K562 (cell line): ENCODE measurements around the gene HYAL3. TPM values are rescaled to one million over a fixed set of nuclear protein-coding genes. Genes with fewer than 3 reads are reported as not detected.

Experiments used
- ATAC-seq: fragments of 200-7000 bp; cut with Tn5 transposase; 3 replicates; pipeline ENCODE4 v1.9.1; 2020; ENCODE audit warnings: moderate library complexity
- BruUV-seq: library from RNA; stranded (reverse); fragments of 400-500 nt; replicated peaks from 2 replicates; lab custom pipeline; 2021; lab: Mats Ljungman, UMichigan
- CTCF ChIA-PET: fragments of 300-600 bp; formaldehyde crosslinking; extraction: SDS; loops from one replicate; lab custom pipeline; 2021; ENCODE audit warnings: low intra/inter-chr PET ratio; lab: Yijun Ruan, JAX
- POLR2A ChIA-PET: fragments of 300-600, 350-650 bp; sonication (Branson Sonifier 250); formaldehyde crosslinking; extraction: SDS; loops from one replicate; lab custom pipeline; 2021; ENCODE audit warnings: antibody characterized with exemption, inconsistent platforms; lab: Yijun Ruan, JAX
- DNase-seq, 4 experiments: peaks; one replicate each; pipeline versions ENCODE4 v3.0.0 to v3.0.0-alpha.2; 2011 to 2018; ENCODE audit warnings: low spot score in 3 of 4, mixed read lengths in 3 of 4; ENCODE audit errors: extremely low read depth in 1 of 4
- FAIRE-seq: peaks from 2 replicates; lab custom pipeline; 2011; peaks lifted over from hg19 to GRCh38; lab: Jason Lieb, UNC
- H2AFZ ChIP-seq: 2 replicates; pipeline ENCODE4 v1.6.0; 2011; ENCODE audit warnings: low read depth, low read length, control low read depth, inconsistent platforms
- H3K27ac ChIP-seq: fragments of 200-600 bp; 3 replicates; pipeline ENCODE4 v1.8.0; 2011; ENCODE audit warnings: low read depth, mild to moderate bottlenecking, control low read depth, inconsistent platforms, low read length, moderate library complexity, mixed read lengths; ENCODE audit errors: extremely low read depth
- H3K27me3 ChIP-seq, 2 experiments: fragments of 300-600 bp in 1 of 2; 2 replicates in 1 of 2; 3 replicates in 1 of 2; pipeline versions ENCODE4 v1.6.0 to v1.8.0; 2011; ENCODE audit warnings: inconsistent platforms in 2 of 2, low read length in 2 of 2, mild to moderate bottlenecking in 1 of 2, mixed read lengths in 1 of 2, moderate library complexity in 1 of 2; ENCODE audit not compliant: control insufficient read depth in 2 of 2, insufficient read depth in 2 of 2
- H3K36me3 ChIP-seq: fragments of 300-600 bp; 3 replicates; pipeline ENCODE4 v1.8.0; 2011; ENCODE audit warnings: mild to moderate bottlenecking, low read length, inconsistent platforms; ENCODE audit not compliant: control insufficient read depth, insufficient read depth
- H3K4me1 ChIP-seq, 2 experiments: fragments of 200-600 bp in 1 of 2; replicated peaks in 1 of 2; 2 replicates in 1 of 2; 3 replicates in 1 of 2; pipeline versions ENCODE4 v1.5.1 to v1.8.0; 2011; ENCODE audit warnings: inconsistent platforms in 2 of 2, low read length in 2 of 2, mild to moderate bottlenecking in 1 of 2, mixed read lengths in 1 of 2, moderate library complexity in 1 of 2; ENCODE audit not compliant: control insufficient read depth in 2 of 2, insufficient read depth in 2 of 2
- H3K4me2 ChIP-seq: 2 replicates; pipeline ENCODE4 v1.6.1; 2011; ENCODE audit warnings: low read length, control low read depth, inconsistent platforms, mixed read lengths; ENCODE audit not compliant: insufficient read depth
- H3K4me3 ChIP-seq: fragments of 200-600 bp; sonication (generic), shearing (Covaris generic); 2 replicates; pipeline ENCODE4 v1.5.1; 2016; ENCODE audit warnings: control low read depth, inconsistent platforms
- H3K79me2 ChIP-seq: fragments of 200-600 bp; 3 replicates; pipeline ENCODE4 v1.8.0; 2011; ENCODE audit warnings: low read length, inconsistent platforms; ENCODE audit not compliant: control insufficient read depth, insufficient read depth
- H3K9ac ChIP-seq, 2 experiments: 2 replicates each; pipeline versions ENCODE4 v1.6.0 to v1.6.1; 2011; ENCODE audit warnings: low read depth in 2 of 2, low read length in 2 of 2, control low read depth in 1 of 2, inconsistent platforms in 1 of 2, mild to moderate bottlenecking in 1 of 2, mixed read lengths in 1 of 2; ENCODE audit not compliant: insufficient read depth in 1 of 2
- H3K9me1 ChIP-seq: one replicate; pipeline ENCODE4 v1.6.0; 2011; ENCODE audit warnings: inconsistent platforms, mild to moderate bottlenecking, low read length, moderate library complexity; ENCODE audit not compliant: control insufficient read depth, insufficient read depth
- H3K9me3 ChIP-seq: replicated peaks from 2 replicates; pipeline ENCODE4 v1.5.1; 2011; ENCODE audit warnings: low read depth, low read length, inconsistent platforms; ENCODE audit not compliant: control insufficient read depth, insufficient read depth
- H4K20me1 ChIP-seq: replicated peaks from 2 replicates; pipeline ENCODE4 v1.6.1; 2011; ENCODE audit warnings: low read length, inconsistent platforms, mixed read lengths; ENCODE audit not compliant: control insufficient read depth, insufficient read depth
- ETV6 ChIP-seq, 3 experiments: fragments of 150-350 bp in 1 of 3; sonication (generic) in 1 of 3; formaldehyde crosslinking in 1 of 3; IDR thresholded peaks; 2 replicates each; pipeline versions ENCODE4 v1.6.1 to v1.8.0; 2014 to 2022; ENCODE audit warnings: borderline replicate concordance in 2 of 3, low read depth in 2 of 3, antibody characterized with exemption in 1 of 3, low read length in 1 of 3, mild to moderate bottlenecking in 1 of 3, missing genetic modification reagents in 1 of 3
- HDAC8 ChIP-seq: fragments of 450-650 bp; IDR thresholded peaks from 2 replicates; pipeline ENCODE4 v1.6.1; 2016; ENCODE audit warnings: mild to moderate bottlenecking, missing genetic modification characterization, moderate library complexity, missing compliant biosample characterization
- MTA3 ChIP-seq: fragments of 450-650 bp; formaldehyde crosslinking; IDR thresholded peaks from 2 replicates; pipeline ENCODE4 v1.6.1; 2017; ENCODE audit warnings: mild to moderate bottlenecking, borderline replicate concordance
- ZBTB7A ChIP-seq: IDR thresholded peaks from 2 replicates; pipeline ENCODE4 v1.6.1; 2011; ENCODE audit warnings: low read depth, mild to moderate bottlenecking, low read length, moderate library complexity, borderline replicate concordance; ENCODE audit not compliant: control insufficient read depth
- WGBS: fragments of 100-300 bp; shearing (Covaris generic); methylation state at CpG from one replicate; pipeline ENCODE4 v1.1.6; 2016; ENCODE audit warnings: low coverage, mixed read lengths; ENCODE audit not compliant: insufficient coverage; ENCODE audit errors: missing lambda C conversion rate; 5-methylcytosine and 5-hydroxymethylcytosine counted together
- in situ Hi-C: fragments of 300-500 bp; cut with MboI; formaldehyde crosslinking; loops from 4 replicates; pipeline ENCODE4 v1.15.0; 2018; ENCODE audit warnings: inconsistent platforms, mixed read lengths
- intact Hi-C: fragments of 100-400 bp; cut with micrococcal nuclease; formaldehyde crosslinking; loops from 2 replicates; pipeline ENCODE4 v1.14.2; 2022
- polyA plus RNA-seq, 8 experiments: library from polyadenylated mRNA; depleted of rRNA in 4 of 8; stranded (reverse) in 5 of 8; unstranded in 3 of 8; fragments of >200 nt; fragmentation: Nextera tagmentation in 2 of 8; fragmentation: Illumina TruSeq in 1 of 8; extraction: Ambion mirVana in 2 of 8; extraction: Trizol in 1 of 8; gene quantifications; 2 replicates each; pipeline versions ENCODE4 v1.2.1 to v1.2.3, GENCODE V29; 2011 to 2014; ENCODE audit warnings: inconsistent platforms in 1 of 8, missing spikeins in 1 of 8
- total RNA-seq, 7 experiments: library from RNA; depleted of rRNA in 6 of 7; stranded (reverse); fragments of >200 nt in 6 of 7; fragmentation: Illumina TruSeq in 2 of 7; extraction: Trizol in 2 of 7; gene quantifications; 2 replicates each; pipeline versions ENCODE4 v1.2.1 to v1.2.3, GENCODE V29; 2011 to 2021; ENCODE audit warnings: low replicate concordance in 1 of 7
- TF ChIP-seq, protein P1 (sequence below): IDR thresholded peaks from 2 replicates; pipeline ENCODE4 v1.6.1; 2011; ENCODE audit not compliant: insufficient read length; ENCODE audit errors: extremely low read depth
- TF ChIP-seq, protein P2 (sequence below): sonication (generic); formaldehyde crosslinking; IDR thresholded peaks from 2 replicates; pipeline ENCODE4 v1.8.0; 2022; ENCODE audit warnings: mild to moderate bottlenecking, missing genetic modification reagents
- TF ChIP-seq, protein P3 (sequence below): sonication (generic); formaldehyde crosslinking; IDR thresholded peaks from 2 replicates; pipeline ENCODE4 v1.8.0; 2022; ENCODE audit warnings: missing genetic modification reagents, mild to moderate bottlenecking, moderate library complexity, borderline replicate concordance
- TF ChIP-seq, protein P4 (sequence below), 3 experiments: IDR thresholded peaks in 2 of 3; conservative IDR thresholded peaks in 1 of 3; 2 replicates each; pipeline ENCODE4 v1.5.1; 2011 to 2012; ENCODE audit warnings: low read length in 3 of 3, mild to moderate bottlenecking in 3 of 3, control low read depth in 2 of 3, improper control_type of control experiment in 1 of 3, inconsistent platforms in 1 of 3, low read depth in 1 of 3, mixed read lengths in 1 of 3, moderate library complexity in 1 of 3; ENCODE audit not compliant: insufficient read depth in 2 of 3
- TF ChIP-seq, protein P5 (sequence below): IDR thresholded peaks from 2 replicates; pipeline ENCODE4 v1.6.1; 2014; ENCODE audit warnings: antibody characterized with exemption
- TF ChIP-seq, protein P6 (sequence below): fragments of 200-800 bp; sonication (Bioruptor generic); IDR thresholded peaks from 2 replicates; pipeline ENCODE4 v1.6.1; 2017; ENCODE audit warnings: missing genetic modification characterization, missing compliant biosample characterization

HYAL3 gene
- total and polyA plus RNA-seq, 9 of the 15 experiments (the other 6 are each of a cell fraction or from before 2014, with no cell fraction given), result 0.38 to 9.1 (median 6.8) TPM

DNA sequence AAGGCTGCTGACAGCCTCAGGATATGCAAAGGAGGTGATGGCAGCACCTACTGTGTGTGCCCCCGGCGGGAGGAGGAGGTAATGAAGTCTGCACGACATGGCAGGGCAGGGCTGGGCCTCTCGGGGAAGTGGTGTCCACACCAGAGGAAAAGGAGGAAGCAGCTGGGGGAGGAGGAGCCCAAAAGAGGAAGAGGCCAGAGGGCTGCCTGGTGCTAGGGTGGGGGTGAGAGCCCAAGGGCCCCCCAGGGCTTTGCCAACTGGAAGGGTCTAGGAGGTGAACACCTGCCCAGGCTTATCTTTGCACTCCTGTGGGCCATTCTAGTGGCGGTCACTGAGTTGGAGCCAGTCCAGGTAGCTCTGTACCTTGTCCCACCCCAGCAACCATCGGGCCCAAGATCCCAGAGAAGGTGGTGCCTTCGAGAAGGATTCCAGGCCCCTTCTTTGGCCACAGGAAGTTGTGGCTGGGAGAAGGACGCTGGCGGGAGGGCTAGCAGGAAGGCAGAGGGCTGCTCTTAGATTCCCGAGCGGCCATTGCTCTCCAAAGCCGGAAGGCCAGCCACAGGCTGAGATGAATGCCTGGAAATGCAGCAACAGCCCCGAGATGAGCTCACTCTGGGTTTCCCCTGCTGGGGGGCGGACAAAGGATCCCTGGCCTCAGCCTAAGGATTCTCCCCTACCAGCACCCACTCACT is 56.2 kb downstream of the HYAL3 start:
- H4K20me1 ChIP-seq, result no peaks in the 10 kb centered on the region
- peaks cover 47 to 60% of the 10 kb centered on the region in 2 experiments for H3K4me1 ChIP-seq
- no peaks in the 10 kb centered on the region for H3K9me1 ChIP-seq
- DNase-seq, result peak in 1 of 4 experiments; percentile 50
- in situ Hi-C loops, result no loop called here
- H3K79me2 ChIP-seq, result peaks cover 40% of the 10 kb centered on the region
- CTCF ChIA-PET, result no interaction called here
- WGBS, result 51% methylated on average over 12 of the region's 14 CpGs
- intact Hi-C loops, result no loop called here
- peak overlapping the region; percentile 43 for H3K4me2 ChIP-seq
- no TSS peak for BruUV-seq
- H3K9me3 ChIP-seq, result no peaks in the 10 kb centered on the region
- H3K36me3 ChIP-seq, result peaks cover 7% of the 10 kb centered on the region; the same call in 1 of the 3 replicates
- H2AFZ ChIP-seq, result 0 out of 2 replicates have a peak overlapping the region, but pooled peaks have one; percentile 23
- peak overlapping the region; percentile 56 for H3K27ac ChIP-seq
- peak overlapping the region in 1 of 2 experiments; percentile 38; a peak in 2 of 4 replicates for H3K9ac ChIP-seq
- H3K4me3 ChIP-seq, result no peak overlapping the region
- POLR2A ChIA-PET, result interaction anchor here (0.6 to 1.1 kb wide), 3 partner anchors 29 to 457 kb away, joined by 3 to 4 read pairs (median 3); partner anchors contain the start of genes IP6K1 and LSMEM2
- no peaks in the 10 kb centered on the region for H3K27me3 ChIP-seq
- no peak for FAIRE-seq
- ATAC-seq, result peak; percentile 23
- TF ChIP-seq, protein P1, sequence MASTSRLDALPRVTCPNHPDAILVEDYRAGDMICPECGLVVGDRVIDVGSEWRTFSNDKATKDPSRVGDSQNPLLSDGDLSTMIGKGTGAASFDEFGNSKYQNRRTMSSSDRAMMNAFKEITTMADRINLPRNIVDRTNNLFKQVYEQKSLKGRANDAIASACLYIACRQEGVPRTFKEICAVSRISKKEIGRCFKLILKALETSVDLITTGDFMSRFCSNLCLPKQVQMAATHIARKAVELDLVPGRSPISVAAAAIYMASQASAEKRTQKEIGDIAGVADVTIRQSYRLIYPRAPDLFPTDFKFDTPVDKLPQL, result no peak
- TF ChIP-seq, protein P2, sequence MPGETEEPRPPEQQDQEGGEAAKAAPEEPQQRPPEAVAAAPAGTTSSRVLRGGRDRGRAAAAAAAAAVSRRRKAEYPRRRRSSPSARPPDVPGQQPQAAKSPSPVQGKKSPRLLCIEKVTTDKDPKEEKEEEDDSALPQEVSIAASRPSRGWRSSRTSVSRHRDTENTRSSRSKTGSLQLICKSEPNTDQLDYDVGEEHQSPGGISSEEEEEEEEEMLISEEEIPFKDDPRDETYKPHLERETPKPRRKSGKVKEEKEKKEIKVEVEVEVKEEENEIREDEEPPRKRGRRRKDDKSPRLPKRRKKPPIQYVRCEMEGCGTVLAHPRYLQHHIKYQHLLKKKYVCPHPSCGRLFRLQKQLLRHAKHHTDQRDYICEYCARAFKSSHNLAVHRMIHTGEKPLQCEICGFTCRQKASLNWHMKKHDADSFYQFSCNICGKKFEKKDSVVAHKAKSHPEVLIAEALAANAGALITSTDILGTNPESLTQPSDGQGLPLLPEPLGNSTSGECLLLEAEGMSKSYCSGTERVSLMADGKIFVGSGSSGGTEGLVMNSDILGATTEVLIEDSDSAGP (CRISPR knock-in tag), result no peak
- no peak for TF ChIP-seq ZBTB7A
- TF ChIP-seq HDAC8 (tag), result no peak
- TF ChIP-seq MTA3, result no peak
- TF ChIP-seq, protein P3, sequence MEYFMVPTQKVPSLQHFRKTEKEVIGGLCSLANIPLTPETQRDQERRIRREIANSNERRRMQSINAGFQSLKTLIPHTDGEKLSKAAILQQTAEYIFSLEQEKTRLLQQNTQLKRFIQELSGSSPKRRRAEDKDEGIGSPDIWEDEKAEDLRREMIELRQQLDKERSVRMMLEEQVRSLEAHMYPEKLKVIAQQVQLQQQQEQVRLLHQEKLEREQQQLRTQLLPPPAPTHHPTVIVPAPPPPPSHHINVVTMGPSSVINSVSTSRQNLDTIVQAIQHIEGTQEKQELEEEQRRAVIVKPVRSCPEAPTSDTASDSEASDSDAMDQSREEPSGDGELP (CRISPR knock-in tag), result peak; percentile 78; the same call in 1 of the 2 replicates
- TF ChIP-seq, protein P4, sequence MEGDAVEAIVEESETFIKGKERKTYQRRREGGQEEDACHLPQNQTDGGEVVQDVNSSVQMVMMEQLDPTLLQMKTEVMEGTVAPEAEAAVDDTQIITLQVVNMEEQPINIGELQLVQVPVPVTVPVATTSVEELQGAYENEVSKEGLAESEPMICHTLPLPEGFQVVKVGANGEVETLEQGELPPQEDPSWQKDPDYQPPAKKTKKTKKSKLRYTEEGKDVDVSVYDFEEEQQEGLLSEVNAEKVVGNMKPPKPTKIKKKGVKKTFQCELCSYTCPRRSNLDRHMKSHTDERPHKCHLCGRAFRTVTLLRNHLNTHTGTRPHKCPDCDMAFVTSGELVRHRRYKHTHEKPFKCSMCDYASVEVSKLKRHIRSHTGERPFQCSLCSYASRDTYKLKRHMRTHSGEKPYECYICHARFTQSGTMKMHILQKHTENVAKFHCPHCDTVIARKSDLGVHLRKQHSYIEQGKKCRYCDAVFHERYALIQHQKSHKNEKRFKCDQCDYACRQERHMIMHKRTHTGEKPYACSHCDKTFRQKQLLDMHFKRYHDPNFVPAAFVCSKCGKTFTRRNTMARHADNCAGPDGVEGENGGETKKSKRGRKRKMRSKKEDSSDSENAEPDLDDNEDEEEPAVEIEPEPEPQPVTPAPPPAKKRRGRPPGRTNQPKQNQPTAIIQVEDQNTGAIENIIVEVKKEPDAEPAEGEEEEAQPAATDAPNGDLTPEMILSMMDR (IDR thresholded peaks at IDR 0.05 in 2 of 3, conservative IDR thresholded peaks at IDR 0.05 in 1 of 3; ENCODE audit: insufficient read depth in 2 of 3, low read depth in 1 of 3, low read length in 3 of 3), result 0 out of 6 replicates have a peak, but pooled peaks of 1 of the 3 experiments have one; percentile 10
- TF ChIP-seq, protein P5, sequence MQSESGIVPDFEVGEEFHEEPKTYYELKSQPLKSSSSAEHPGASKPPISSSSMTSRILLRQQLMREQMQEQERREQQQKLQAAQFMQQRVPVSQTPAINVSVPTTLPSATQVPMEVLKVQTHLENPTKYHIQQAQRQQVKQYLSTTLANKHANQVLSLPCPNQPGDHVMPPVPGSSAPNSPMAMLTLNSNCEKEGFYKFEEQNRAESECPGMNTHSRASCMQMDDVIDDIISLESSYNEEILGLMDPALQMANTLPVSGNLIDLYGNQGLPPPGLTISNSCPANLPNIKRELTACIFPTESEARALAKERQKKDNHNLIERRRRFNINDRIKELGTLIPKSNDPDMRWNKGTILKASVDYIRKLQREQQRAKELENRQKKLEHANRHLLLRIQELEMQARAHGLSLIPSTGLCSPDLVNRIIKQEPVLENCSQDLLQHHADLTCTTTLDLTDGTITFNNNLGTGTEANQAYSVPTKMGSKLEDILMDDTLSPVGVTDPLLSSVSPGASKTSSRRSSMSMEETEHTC, result no peak
- peak; percentile 47 to 87; a peak in 3 of 4 replicates for TF ChIP-seq ETV6 (IDR thresholded peaks at IDR 0.05; ENCODE audit: borderline replicate concordance in 1 of 2, low read depth in 2 of 2, low read length in 1 of 2)
- TF ChIP-seq ETV6 (CRISPR knock-in tag; IDR thresholded peaks at IDR 0.05; ENCODE audit: borderline replicate concordance), result no peak
- TF ChIP-seq, protein P6, sequence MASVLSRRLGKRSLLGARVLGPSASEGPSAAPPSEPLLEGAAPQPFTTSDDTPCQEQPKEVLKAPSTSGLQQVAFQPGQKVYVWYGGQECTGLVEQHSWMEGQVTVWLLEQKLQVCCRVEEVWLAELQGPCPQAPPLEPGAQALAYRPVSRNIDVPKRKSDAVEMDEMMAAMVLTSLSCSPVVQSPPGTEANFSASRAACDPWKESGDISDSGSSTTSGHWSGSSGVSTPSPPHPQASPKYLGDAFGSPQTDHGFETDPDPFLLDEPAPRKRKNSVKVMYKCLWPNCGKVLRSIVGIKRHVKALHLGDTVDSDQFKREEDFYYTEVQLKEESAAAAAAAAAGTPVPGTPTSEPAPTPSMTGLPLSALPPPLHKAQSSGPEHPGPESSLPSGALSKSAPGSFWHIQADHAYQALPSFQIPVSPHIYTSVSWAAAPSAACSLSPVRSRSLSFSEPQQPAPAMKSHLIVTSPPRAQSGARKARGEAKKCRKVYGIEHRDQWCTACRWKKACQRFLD (CRISPR knock-in tag), result no peak
